NCI-H524 treated with DMSO at 0.1 percent for 48 hours (cell line): ENCODE results near the gene ADAM21.
"Not testable (repeated sequence)": the region's sequence is repeated elsewhere in the genome, so short reads cannot be mapped to it uniquely, and the experiment has no call there.

Source experiments
- DNase-seq: peaks from one replicate; lab custom pipeline; 2025; lab: John Stamatoyannopoulos, UW

Gene ADAM21

DNA sequence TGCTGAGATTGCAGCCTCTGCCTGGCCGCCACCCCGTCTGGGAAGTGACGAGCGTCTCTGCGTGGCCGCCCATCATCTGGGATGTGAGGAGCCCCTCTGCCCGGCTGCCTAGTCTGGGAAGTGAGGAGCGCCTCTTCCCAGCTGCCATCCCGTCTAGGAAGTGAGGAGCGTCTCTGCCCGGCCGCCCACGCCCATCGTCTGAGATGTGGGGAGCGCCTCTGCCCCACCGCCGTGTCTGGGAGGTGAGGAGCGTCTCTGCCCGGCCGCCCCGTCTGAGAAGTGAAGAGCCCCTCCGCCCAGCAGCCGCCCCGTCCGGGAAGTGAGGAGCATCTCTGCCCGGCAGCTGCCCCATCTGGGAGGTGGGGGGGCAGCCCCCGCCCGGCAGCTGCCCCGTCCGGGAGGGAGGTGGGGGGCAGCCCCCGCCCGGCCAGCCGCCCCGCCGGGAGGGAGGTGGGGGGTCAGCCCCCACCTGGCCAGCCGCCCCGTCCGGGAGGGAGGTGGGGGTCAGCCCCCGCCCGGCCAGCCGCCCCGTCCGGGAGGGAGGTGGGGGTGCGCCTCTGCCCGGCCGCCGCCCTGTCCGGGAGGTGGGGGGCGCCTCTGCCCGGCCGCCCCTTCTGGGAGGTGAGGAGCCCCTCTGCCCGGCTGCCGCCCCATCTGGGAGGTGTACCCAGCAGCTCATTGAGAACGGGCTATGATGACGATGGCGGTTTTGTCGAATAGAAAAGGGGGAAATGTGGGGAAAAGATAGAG lies 25.6 kb downstream of the ADAM21 start:
- not testable (repeated sequence) for DNase-seq

DNA sequence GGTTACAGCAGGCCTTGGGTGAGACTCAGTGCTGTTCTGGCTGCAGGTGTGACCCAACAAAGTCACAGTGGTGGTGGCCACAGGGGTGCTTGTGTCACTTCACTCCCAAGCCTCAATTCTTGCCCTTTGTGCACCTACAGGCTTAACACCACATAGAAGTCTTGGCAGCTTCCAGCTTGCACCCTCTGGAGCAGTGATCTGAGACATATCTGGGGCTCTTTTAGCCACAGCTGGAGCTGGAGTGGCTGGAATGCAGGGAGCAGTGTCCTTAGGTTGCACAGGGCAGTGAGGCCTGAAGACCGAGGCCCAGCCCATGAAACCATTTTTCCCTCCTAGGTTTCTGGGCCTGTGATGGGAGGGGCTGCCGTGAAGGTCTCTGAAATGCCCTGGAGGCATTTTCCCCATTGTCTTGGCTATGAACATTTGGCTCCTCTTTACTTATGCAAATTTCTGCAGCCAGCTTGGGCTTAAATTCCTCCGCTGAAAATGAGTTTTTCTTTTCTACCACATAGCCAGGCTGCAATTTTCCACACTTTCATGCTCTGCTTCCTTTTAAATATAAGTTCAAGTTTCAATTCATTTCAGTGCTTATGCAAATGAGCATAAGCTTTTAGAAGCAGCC lies 37.7 kb downstream of the ADAM21 start:
- no peak for DNase-seq

DNA sequence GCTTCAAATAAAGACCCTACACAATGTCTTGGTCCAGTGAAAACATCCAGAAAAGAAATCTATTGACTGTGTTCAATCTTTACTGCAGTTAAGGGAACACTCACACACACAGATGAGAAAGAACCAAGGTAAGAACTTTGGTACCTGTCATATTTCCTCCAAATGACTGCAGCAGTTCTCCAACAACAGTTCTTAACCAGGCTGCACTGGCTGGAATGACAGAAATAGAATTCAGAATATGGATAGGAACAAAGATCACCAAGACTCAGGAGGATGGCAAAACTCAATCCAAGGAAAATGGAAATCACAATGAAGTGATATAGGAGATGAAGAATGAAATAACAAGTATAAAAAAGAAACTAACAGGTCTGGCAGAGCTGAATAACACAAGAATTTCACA lies 46.2 kb downstream of the ADAM21 start:
- DNase-seq: no peak
